Dermis blood vessel endothelial cell (primary cell): ENCODE results near the gene MAD1L1. TPM values are rescaled to one million over a fixed set of nuclear protein-coding genes. Genes with fewer than 3 reads are reported as not detected.

Experiments used
- DNase-seq: peaks from one replicate; pipeline ENCODE4 v3.0.0; 2010
- total RNA-seq: library from RNA; depleted of rRNA; stranded (reverse); fragments of >200 nt; gene quantifications from 2 replicates; pipeline ENCODE4 v1.2.3, GENCODE V29; 2014

Gene MAD1L1
- total RNA-seq, 1 donor from 2014 or later: 53.3 TPM

DNA sequence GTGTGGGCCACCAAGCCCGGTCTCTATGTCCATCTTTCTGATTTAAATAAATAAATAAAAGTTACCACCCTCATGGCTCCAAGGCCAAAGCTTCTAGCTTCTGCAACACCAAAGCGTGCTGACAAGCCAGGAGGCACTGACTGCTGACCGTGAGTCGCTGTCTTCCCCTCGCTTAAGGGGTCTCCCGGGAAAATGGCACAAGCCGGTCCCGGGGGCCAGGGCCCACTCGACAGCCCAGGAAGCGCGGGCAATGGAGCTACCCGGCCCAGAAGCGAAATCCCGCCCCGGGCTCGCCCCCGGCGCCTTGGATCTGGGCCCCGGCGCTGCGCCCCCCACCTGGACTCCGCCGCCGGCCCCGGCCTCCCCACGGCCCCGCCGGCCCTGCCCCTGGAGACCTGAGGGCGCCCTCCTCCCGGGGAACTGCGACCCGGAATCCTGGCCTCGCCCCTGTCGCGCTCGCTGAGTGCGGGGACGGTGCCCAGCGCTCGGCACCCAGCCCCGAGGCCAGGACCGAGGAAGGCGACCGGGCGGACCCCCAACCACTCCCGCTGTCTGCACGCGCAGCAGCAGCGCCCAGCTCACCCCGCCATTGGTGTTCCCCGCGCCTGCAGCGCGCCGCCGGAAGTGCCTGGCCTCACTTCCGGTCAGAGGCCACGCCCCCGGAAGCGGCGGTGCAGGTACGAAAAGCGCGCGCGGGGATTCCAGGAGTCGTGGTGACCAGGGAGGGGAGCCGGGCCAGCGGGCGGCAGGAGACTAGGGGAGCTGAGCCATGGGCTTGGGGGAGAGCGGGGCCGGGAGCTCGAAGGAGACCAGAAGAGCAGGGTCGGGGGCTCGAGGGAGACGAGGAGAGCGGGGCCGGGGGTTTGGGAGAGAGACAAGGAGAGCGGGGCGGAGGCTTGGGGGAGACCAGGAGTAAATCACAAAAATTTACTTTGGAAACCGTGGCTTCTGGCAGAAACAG, 9.1 kb upstream of the MAD1L1 start, which contains the start of the genes MRM2 and NUDT1:
Gene MRM2 (minus strand): TSS at position 626 of the 961 bp plus-strand sequence. CDS start 36 bp downstream, at position 590.
Gene NUDT1 (plus strand): TSS at position 647 of the 961 bp plus-strand sequence. CDS start 2,349 bp downstream, outside the sequence.
- DNase-seq: peak; percentile 79

- DNase-seq: no peak
Observed at GRCh38 chr7:2239242-2239641, 6.5 kb upstream of the MAD1L1 start.

DNA sequence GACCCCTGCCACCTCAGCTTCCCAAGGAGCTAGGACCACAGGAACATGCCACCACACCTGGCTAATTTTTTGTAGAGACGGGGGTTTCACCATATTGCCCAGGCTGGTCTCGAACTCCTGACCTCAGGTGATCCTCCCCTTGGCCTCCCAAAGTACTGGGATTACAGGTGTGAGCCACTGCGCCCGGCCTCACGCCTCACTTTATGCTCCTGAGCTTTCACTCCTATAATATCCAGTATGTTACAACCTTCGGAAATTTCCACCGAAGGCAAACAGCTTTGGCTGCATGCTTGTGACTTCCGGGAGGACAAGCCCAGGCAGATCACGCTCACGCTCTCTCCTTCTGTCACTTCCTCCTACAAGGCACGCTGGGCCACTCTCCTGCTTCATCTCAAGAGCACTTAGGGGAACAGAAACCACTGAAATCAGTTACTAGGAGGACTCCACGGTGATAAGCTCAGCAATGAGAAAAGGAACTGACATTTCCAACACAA, 4.4 kb upstream of the MAD1L1 start:
- DNase-seq: no peak

DNA sequence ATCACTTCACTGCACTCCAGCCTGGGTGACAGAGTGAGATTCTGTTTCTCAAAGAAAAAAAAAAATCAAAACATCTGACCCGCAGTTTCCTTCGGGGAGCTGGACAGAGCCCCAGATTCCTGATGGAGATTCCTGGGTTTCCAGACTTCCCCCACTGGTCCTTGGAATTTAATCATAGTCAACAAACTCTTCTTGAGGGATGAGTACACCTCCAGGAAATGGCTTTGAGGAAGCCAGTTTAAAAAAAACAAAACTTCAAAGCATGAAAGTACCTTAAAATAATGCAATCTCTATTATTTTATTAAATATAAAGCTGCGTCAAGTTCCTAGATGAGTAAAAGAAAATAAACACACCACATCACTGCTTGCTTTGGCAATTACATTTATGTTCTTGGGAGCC, 1.2 kb upstream of the MAD1L1 start:
- DNase-seq: peak; percentile 40

GRCh38 chr7:2231992-2232765, 566 bp downstream of the MAD1L1 start:
- DNase-seq: peak; percentile 40

- DNase-seq: no peak
Observed at GRCh38 chr7:2230882-2231281, 1.9 kb downstream of the MAD1L1 start.

- no peak for DNase-seq
Observed at GRCh38 chr7:2230226-2230625, 2.5 kb downstream of the MAD1L1 start.

DNA sequence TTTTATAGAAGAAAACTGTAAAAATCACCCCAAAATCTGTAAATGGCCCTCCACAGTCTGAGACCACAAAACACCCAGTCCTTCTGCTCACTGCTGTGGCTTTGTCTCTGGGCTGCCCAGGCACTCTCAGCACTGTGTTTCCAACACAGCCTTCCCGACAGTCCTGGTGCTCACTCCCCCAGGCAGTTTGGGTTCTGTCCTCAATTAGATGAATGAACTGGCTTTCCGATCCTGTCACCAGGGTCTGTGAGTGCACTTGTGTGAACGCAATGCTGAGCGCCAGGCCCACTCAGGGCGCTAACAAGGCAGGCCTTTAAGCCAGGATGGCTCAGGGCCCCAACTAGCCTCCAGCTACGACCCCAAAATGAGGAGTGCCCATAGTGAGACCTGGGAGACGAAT, 3.3 kb downstream of the MAD1L1 start:
- no peak for DNase-seq

- no peak for DNase-seq
Observed at GRCh38 chr7:2228921-2229320, 3.8 kb downstream of the MAD1L1 start.

DNA sequence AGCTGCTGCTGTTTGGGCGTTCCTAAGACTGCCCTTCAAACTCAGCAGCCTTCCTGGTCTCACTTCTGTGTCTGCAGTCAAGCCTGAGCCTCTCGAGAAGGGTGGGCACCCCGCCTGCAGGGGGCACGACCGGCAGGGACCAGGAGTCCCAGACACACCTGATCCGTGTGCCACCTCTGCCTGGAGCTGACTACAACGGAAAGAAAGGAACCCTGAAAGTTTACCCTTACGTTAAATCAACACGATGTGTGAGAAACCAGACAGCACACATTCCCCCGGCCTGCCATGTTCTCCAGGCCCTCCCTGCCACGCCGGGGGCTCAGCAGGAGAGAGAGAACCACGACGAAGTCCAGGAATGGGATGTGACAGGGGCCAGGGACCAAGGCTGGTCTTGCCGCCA, 5.0 kb downstream of the MAD1L1 start:
- no peak for DNase-seq

GRCh38 chr7:2225830-2226229, 6.9 kb downstream of the MAD1L1 start:
- DNase-seq: no peak

GRCh38 chr7:2225336-2225735, 7.4 kb downstream of the MAD1L1 start:
- no peak for DNase-seq

DNA sequence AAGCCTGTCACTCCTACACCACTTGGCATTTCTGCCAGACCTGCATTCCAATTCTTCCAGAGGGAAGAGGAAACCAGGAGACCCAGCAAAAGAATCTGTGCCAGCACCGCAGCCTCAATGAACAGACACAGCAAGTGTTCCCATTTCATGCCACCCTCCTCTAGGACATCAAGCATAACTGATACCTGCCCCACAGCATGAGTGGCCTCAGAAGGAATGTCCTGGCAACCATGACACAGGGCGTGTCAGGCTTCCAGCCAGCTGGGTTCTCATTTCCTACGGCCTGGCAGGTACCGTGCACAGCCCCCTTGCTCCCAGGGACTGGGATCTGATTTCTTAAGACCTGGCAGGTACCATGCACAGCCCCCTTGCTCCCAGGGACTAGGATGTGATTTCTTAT, 7.8 kb downstream of the MAD1L1 start:
- no peak for DNase-seq

- DNase-seq: no peak
Observed at GRCh38 chr7:2224491-2224928, 8.2 kb downstream of the MAD1L1 start.

DNA sequence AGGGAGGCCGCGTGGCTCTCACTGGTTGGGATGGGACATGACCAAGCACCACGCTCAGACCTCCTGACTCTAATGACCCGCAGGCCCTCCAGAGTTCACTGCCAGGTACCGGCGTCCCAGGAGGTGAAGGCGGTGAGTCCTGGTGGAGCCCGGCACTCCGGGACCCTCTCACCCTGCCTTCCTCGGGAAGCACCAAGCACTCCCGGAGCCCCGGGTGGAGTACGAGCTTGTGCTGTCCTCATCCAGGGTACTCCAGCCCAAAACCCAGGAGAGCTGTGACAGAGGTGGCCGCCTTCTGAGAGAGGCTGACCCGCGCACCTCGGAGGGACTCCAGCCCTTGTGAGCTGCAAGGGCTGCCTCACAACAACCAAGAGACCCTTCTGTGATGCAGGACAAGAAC, 9.4 kb downstream of the MAD1L1 start:
- DNase-seq: no peak

DNA sequence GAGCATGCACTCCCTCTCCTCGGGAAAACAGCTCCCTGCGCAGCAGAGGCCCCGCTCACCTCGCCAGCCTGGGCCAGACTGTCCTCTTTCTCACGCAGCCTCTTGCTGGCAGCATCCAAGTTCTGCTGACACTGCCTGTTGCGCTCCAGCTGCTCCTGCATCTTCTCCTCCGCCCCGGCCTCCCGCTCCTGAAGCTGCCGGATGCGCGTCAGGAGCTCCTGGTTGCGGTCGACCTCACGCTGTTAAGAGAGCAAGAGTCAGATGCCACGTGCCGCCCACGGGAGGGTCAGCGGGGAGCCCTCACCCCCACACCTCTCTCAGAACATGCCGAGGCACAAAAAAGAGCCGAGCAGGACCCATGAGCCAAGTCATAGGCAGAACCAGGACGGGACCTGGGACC, 10.2 kb downstream of the MAD1L1 start:
- no peak for DNase-seq

GRCh38 chr7:2220954-2221353, 11.8 kb downstream of the MAD1L1 start:
- no peak for DNase-seq

DNA sequence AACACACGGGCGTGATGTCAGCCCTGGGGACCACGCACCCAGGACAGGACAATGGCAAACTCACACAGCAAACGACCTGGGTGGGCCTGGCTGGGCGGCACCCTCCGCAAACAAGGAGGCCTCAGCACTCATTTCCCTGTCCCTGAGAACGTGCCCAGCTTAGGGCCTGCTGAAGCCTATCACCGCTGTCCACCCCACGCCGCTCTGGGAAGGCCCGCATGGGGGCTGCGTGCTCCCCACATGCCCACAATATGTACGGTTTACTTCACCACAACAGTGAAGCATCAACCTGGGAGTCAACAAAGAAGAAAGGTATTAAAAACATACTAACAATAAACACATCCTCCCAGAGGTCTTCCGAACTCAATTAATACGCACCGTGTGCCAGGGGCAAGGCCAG, 12.2 kb downstream of the MAD1L1 start:
- no peak for DNase-seq

- no peak for DNase-seq
Observed at GRCh38 chr7:2220030-2220429, 12.7 kb downstream of the MAD1L1 start.

DNA sequence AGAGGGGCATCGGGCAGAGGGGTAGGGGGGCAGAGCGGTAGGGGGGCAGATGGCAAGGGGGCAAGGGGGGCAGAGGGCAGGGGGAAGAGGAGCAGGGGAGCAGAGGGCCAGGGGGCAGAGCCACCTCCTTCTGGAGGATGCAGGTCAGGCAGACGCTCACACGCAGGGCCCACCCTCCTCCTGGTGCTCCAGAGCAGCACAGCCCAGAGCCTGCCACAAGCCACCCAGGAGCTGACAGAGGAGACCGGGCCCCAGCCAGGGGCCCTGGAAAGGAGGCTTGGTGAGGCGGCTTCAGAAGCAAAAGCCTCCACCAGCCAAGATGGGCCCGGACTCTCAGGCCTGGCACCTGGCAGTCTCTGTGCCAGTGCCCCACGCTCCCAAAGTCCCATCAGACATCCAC, 13.1 kb downstream of the MAD1L1 start:
- DNase-seq: no peak

- no peak for DNase-seq
Observed at GRCh38 chr7:2219136-2219535, 13.6 kb downstream of the MAD1L1 start.

DNA sequence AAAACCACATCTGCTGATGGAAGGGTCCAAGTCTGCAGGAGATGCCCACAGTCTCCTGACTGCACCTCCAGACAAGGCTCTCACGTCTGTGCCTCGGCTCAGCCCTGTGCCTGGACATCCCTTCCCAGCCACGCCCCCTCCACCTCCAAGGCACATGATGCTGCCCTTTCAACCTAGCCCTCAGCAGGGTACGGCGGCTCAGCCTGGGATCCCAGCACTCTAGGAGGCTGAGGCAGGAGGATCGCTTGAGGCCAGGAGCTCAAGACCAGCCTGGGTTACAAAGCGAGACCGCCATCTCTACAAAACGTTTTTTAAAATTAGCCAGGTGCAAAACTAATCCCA, 14.3 kb downstream of the MAD1L1 start:
- no peak for DNase-seq

- peak; percentile 35 for DNase-seq
Observed at GRCh38 chr7:2217716-2218443, 14.9 kb downstream of the MAD1L1 start.
